ENCODE measurements around the gene ZNF765. TPM values are rescaled to one million over a fixed set of nuclear protein-coding genes. Genes with fewer than 3 reads are reported as not detected.

Gene ZNF765
- total and polyA plus RNA-seq, 2 donors (not counting 3 experiments of a cell fraction or from before 2014, with no cell fraction given): 2.5 to 7.7 TPM

- peaks cover 14% of the 10 kb centered on the region for H3K9me3 ChIP-seq (replicated peaks; ENCODE audit: control insufficient read depth, insufficient read depth, low read length)
- peaks cover 7% of the 10 kb centered on the region in 2 experiments for H3K36me3 ChIP-seq (ENCODE audit: control insufficient read depth in 2 of 2, extremely low read depth in 1 of 2, insufficient read depth in 2 of 2, low read length in 2 of 2)
- no TSS peak for BruUV-seq (replicated peaks)
- DNase-seq (ENCODE audit: low read depth, low spot score): no peak
- H3K9me1 ChIP-seq (replicated peaks; ENCODE audit: control insufficient read depth, extremely low read depth, insufficient read depth, low read length): no peaks in the 10 kb centered on the region
- H3K4me2 ChIP-seq (ENCODE audit: insufficient read depth, low read length): no peak overlapping the region
- H3K27me3 ChIP-seq (ENCODE audit: control insufficient read depth in 2 of 2, insufficient read depth in 2 of 2, low read length in 2 of 2): no peaks in the 10 kb centered on the region
- intact Hi-C loops (cut with micrococcal nuclease) (no loop called here), dilution Hi-C loops (cut with MboI; ENCODE audit: extremely low pct_ligation_motif_present, low sequenced_read_pairs) (no loop called here)
- no peak for FAIRE-seq
- H3K4me1 ChIP-seq (ENCODE audit: control insufficient read depth, extremely low read depth, insufficient read depth, low read length): no peaks in the 10 kb centered on the region
- ChIA-PET POLR2A (no interaction called here), CTCF (no interaction called here)
- H3K4me3 ChIP-seq (replicated peaks in 1 of 3; ENCODE audit: insufficient read depth in 1 of 3, low read depth in 1 of 3, low read length in 3 of 3): no peak overlapping the region
- H2AFZ ChIP-seq (ENCODE audit: low read depth, low read length): no peak overlapping the region
- no peaks in the 10 kb centered on the region for H4K20me1 ChIP-seq (replicated peaks; ENCODE audit: control insufficient read depth, extremely low read depth, insufficient read depth, low read length)
- no peak overlapping the region for H3K27ac ChIP-seq (ENCODE audit: insufficient read depth, low read depth, low read length)
- no peaks in the 10 kb centered on the region for H3K79me2 ChIP-seq (ENCODE audit: control insufficient read depth, insufficient read depth, low read length)
- TF ChIP-seq CTCF (IDR thresholded peaks at IDR 0.05; ENCODE audit: extremely low read depth in 1 of 2, insufficient read depth in 1 of 2, low read depth in 1 of 2, low read length in 2 of 2): no peak
- TF ChIP-seq POLR2A (IDR thresholded peaks at IDR 0.05; ENCODE audit: low read depth, low read length): no peak
- no peak for TF ChIP-seq EZH2 (IDR thresholded peaks at IDR 0.05; ENCODE audit: borderline replicate concordance, low read depth, low read length, severe bottlenecking)
- TF ChIP-seq GATA2 (IDR thresholded peaks at IDR 0.05; ENCODE audit: insufficient read depth, insufficient read length, low read depth, low read length): no peak
- no peak for TF ChIP-seq POLR2AphosphoS5 (IDR thresholded peaks at IDR 0.05; ENCODE audit: insufficient read depth, low read depth, low read length)
- no peak for TF ChIP-seq MYC (IDR thresholded peaks at IDR 0.05; ENCODE audit: low read depth, low read length)
- no peak for TF ChIP-seq JUN (IDR thresholded peaks at IDR 0.05; ENCODE audit: borderline replicate concordance, insufficient read depth, insufficient read length, low read depth)
- no peak for TF ChIP-seq FOS (IDR thresholded peaks at IDR 0.05; ENCODE audit: borderline replicate concordance, insufficient read depth, low read length)
- TF ChIP-seq MAX (IDR thresholded peaks at IDR 0.05; ENCODE audit: insufficient read depth, insufficient read length): no peak
- no peak overlapping the region for H3K9ac ChIP-seq (replicated peaks; ENCODE audit: extremely low read depth, insufficient read depth, low read length)
These were observed 39.2 kb upstream of the ZNF765 start for GRCh38 chr19:53355739-53356138.
